Stomach smooth muscle (tissue), 2 donors: ENCODE data around the gene NEK6.

Source experiments
- H3K27ac ChIP-seq: one replicate; pipeline ENCODE4 v1.7.0; 2013; ENCODE audit warnings: mild to moderate bottlenecking, low read length, inconsistent platforms
- H3K27me3 ChIP-seq, 2 donors: one replicate each; pipeline ENCODE4 v1.7.0; 2013; ENCODE audit warnings: low read length in 2 of 2; ENCODE audit not compliant: insufficient read depth in 2 of 2, control insufficient read depth in 1 of 2
- H3K36me3 ChIP-seq, 2 donors: one replicate each; pipeline ENCODE4 v1.7.0; 2013; ENCODE audit warnings: low read length in 2 of 2; ENCODE audit not compliant: control insufficient read depth in 2 of 2, insufficient read depth in 2 of 2
- H3K4me1 ChIP-seq: one replicate; pipeline ENCODE4 v1.7.0; 2013; ENCODE audit warnings: low read length; ENCODE audit not compliant: control insufficient read depth, insufficient read depth
- H3K4me3 ChIP-seq, 2 donors: one replicate each; pipeline ENCODE4 v1.7.0; 2013; ENCODE audit warnings: low read length in 2 of 2
- H3K9ac ChIP-seq, 2 donors: one replicate each; pipeline ENCODE4 v1.7.0; 2013; ENCODE audit warnings: low read length in 2 of 2, mild to moderate bottlenecking in 1 of 2
- H3K9me3 ChIP-seq, 2 donors: one replicate each; pipeline ENCODE4 v1.7.0; 2013; ENCODE audit warnings: low read length in 2 of 2; ENCODE audit not compliant: control insufficient read depth in 2 of 2
- donor health status: healthy.
- donor health status: Pancreatic carcinoma.

Gene NEK6

GRCh38 chr9:124351672-124352468, 94.1 kb downstream of the NEK6 start:
- H3K4me1 ChIP-seq, result no peaks in the 10 kb centered on the region
- H3K9ac ChIP-seq, result no peak overlapping the region
- H3K4me3 ChIP-seq, result no peak overlapping the region
- H3K27ac ChIP-seq, result no peak overlapping the region
- no peaks in the 10 kb centered on the region for H3K27me3 ChIP-seq
- peaks cover 57 to 65% of the 10 kb centered on the region in 2 donors for H3K36me3 ChIP-seq
- H3K9me3 ChIP-seq, result no peaks in the 10 kb centered on the region

GRCh38 chr9:124352616-124353015, 94.9 kb downstream of the NEK6 start:
- H3K36me3 ChIP-seq, result peaks cover 57 to 61% of the 10 kb centered on the region in 2 donors
- no peak overlapping the region for H3K27ac ChIP-seq
- H3K9me3 ChIP-seq, result no peaks in the 10 kb centered on the region
- no peaks in the 10 kb centered on the region for H3K4me1 ChIP-seq
- H3K27me3 ChIP-seq, result no peaks in the 10 kb centered on the region
- no peak overlapping the region for H3K4me3 ChIP-seq
- no peak overlapping the region for H3K9ac ChIP-seq

- Histone ChIP-seq H3K27ac (no peak overlapping the region), H3K4me1 (no peaks in the 10 kb centered on the region), H3K4me3 (no peak overlapping the region), H3K9ac (no peak overlapping the region), H3K36me3 (peaks cover 52 to 55% of the 10 kb centered on the region in 2 donors), H3K9me3 (no peaks in the 10 kb centered on the region), H3K27me3 (no peaks in the 10 kb centered on the region)
Observed at GRCh38 chr9:124353166-124353768, 95.5 kb downstream of the NEK6 start.

- no peak overlapping the region for H3K4me3 ChIP-seq
- H3K36me3 ChIP-seq, result peaks cover 46 to 51% of the 10 kb centered on the region in 2 donors
- no peaks in the 10 kb centered on the region for H3K27me3 ChIP-seq
- no peak overlapping the region for H3K9ac ChIP-seq
- H3K27ac ChIP-seq, result no peak overlapping the region
- H3K4me1 ChIP-seq, result peaks cover 3% of the 10 kb centered on the region
- no peaks in the 10 kb centered on the region for H3K9me3 ChIP-seq
Observed at GRCh38 chr9:124353811-124354274, 96.1 kb downstream of the NEK6 start.

GRCh38 chr9:124354346-124355038, 96.7 kb downstream of the NEK6 start:
- Histone ChIP-seq H3K27me3 (no peaks in the 10 kb centered on the region), H3K27ac (no peak overlapping the region), H3K36me3 (peaks cover 45 to 49% of the 10 kb centered on the region in 2 donors), H3K9ac (no peak overlapping the region), H3K4me3 (no peak overlapping the region), H3K4me1 (peaks cover 3% of the 10 kb centered on the region), H3K9me3 (no peaks in the 10 kb centered on the region)

GRCh38 chr9:124355039-124355940, 97.5 kb downstream of the NEK6 start:
- no peak overlapping the region for H3K27ac ChIP-seq
- H3K4me3 ChIP-seq, result no peak overlapping the region
- H3K4me1 ChIP-seq, result peaks cover 3% of the 10 kb centered on the region

GRCh38 chr9:124355941-124356744, 98.4 kb downstream of the NEK6 start:
- Histone ChIP-seq H3K4me3 (no peak overlapping the region), H3K4me1 (peaks cover 3% of the 10 kb centered on the region), H3K27ac (no peak overlapping the region), H3K27me3 (no peaks in the 10 kb centered on the region), H3K9me3 (no peaks in the 10 kb centered on the region), H3K9ac (no peak overlapping the region), H3K36me3 (peaks cover 34 to 37% of the 10 kb centered on the region in 2 donors)

More at GRCh38 chr9:124355039-124355940, 97.5 kb downstream of the NEK6 start:
- Histone ChIP-seq H3K9me3 (no peaks in the 10 kb centered on the region), H3K27me3 (no peaks in the 10 kb centered on the region), H3K9ac (no peak overlapping the region), H3K36me3 (peaks cover 42 to 45% of the 10 kb centered on the region in 2 donors)

- H3K9me3 ChIP-seq, result no peaks in the 10 kb centered on the region
- no peak overlapping the region for H3K9ac ChIP-seq
- H3K4me1 ChIP-seq, result peaks cover 3% of the 10 kb centered on the region
- no peaks in the 10 kb centered on the region for H3K27me3 ChIP-seq
- peaks cover 27 to 30% of the 10 kb centered on the region in 2 donors for H3K36me3 ChIP-seq
- no peak overlapping the region for H3K4me3 ChIP-seq
- no peak overlapping the region for H3K27ac ChIP-seq
Observed at GRCh38 chr9:124356745-124357390, 99.1 kb downstream of the NEK6 start.

GRCh38 chr9:124357721-124358361, 100.1 kb downstream of the NEK6 start:
- peaks cover 3% of the 10 kb centered on the region for H3K4me1 ChIP-seq
- no peak overlapping the region for H3K27ac ChIP-seq
- H3K4me3 ChIP-seq, result no peak overlapping the region
- H3K36me3 ChIP-seq, result peaks cover 20 to 22% of the 10 kb centered on the region in 2 donors
- H3K9me3 ChIP-seq, result no peaks in the 10 kb centered on the region
- no peaks in the 10 kb centered on the region for H3K27me3 ChIP-seq
- H3K9ac ChIP-seq, result no peak overlapping the region
